Measurements from ENCODE around the gene ZNF333. TPM values are rescaled to one million over a fixed set of nuclear protein-coding genes. Genes with fewer than 3 reads are reported as not detected.
A peak's percentile ranks its signal among the peaks of the same experiment; 100 is the strongest.

The ZNF333 gene
- total RNA-seq, result 19.9 TPM

DNA sequence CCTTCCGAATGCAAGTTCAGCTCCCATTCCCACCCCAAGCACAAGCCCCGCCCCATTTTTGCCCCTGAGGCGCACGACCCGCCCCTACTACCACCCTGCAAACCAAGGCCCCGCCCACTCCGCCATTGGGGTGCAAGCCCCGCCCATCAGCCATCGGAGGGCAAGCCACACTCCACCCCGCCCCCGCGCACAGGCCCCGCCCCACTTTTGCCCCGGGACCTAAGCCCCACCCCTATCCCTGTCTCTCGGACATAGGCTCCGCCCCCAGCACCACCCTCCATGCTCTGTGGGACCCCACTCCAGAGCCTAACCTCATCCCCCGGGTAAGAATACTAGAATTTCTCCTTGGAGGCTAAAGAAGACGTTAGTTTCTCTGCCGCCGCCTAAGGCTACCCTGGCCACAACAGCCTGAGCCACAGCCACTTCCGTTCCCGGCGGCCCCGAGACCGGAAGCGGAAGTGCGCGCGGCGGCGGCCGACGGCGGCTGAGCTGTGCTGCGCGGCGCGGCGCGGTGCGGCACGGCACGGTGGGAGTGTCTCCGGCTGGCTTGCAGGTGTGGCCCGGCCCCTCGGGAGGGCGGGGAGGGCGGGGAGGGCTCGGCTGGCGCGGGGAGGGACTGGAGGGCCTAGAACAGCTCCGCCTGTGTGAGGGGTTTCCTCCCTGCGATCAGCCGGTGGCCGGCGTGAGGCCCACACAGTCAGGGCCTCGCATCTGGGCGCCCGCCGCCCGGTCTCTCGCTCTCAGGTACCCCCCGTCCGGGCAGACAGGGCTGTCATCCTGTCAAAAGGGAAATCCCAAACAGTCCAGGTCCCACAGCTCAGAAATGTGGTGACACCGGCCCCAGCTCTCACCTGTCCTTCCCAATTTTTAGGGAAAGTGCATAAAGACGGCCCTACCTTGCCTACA is at the start of gene ZNF333:
TSS of gene ZNF333 (plus strand) at position 451 of the 906 bp plus-strand sequence. CDS start 3,444 bp downstream, outside the sequence.
- intact Hi-C loops (cut with DNase I), result no loop called here

DNA sequence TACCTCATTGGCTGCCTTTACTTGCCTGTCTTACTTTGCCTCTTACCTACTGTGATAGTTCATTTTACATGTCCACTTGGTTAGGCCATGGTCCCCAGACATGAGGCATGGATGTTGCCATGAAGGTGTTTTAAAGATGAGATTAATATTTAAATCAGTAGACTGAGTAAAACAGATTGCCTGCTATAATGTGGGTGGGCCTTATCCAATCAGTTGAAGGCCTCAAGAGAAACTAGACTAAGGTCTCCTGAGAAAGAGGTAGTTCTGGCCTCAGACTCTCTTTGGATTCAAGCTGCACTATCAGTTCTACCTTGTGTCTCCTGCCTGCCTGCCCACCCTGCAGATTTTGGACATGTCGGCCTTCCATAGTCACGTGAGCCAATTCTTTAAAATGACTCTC is 41.3 kb upstream of the ZNF333 start:
- intact Hi-C loops (cut with DNase I), result no loop called here
- Histone ChIP-seq H3K4me1 (no peaks in the 10 kb centered on the region), H3K9me3 (no peaks in the 10 kb centered on the region), H3K27me3 (no peaks in the 10 kb centered on the region), H3K36me3 (no peaks in the 10 kb centered on the region), H3K27ac (no peak overlapping the region), H3K4me3 (no peak overlapping the region)
- DNase-seq (ENCODE audit: extremely low spot score in 2 of 2), result no peak
- no peak for TF ChIP-seq POLR2A (IDR thresholded peaks at IDR 0.05)
- TF ChIP-seq CTCF (IDR thresholded peaks at IDR 0.05), result no peak
- TF ChIP-seq POLR2AphosphoS5 (IDR thresholded peaks at IDR 0.05; ENCODE audit: insufficient read depth in 1 of 2, low read depth in 1 of 2), result no peak

More for the DNA sequence above, at the start of gene ZNF333:
- Histone ChIP-seq H3K36me3 (peaks cover 0 to 7% of the 10 kb centered on the region in 2 donors), H3K4me3 (peak within 1 kb of the TSS; percentile 68 to 97), H3K4me1 (peaks cover 20% of the 10 kb centered on the region), H3K27me3 (no peaks in the 10 kb centered on the region), H3K9me3 (no peaks in the 10 kb centered on the region), H3K27ac (peak within 1 kb of the TSS; percentile 97)
- peak in 1 of 2 donors; percentile 91 for DNase-seq (ENCODE audit: extremely low spot score in 2 of 2)
- TF ChIP-seq POLR2AphosphoS5 (IDR thresholded peaks at IDR 0.05; ENCODE audit: insufficient read depth in 1 of 2, low read depth in 1 of 2) (peak in 1 of 2 donors; percentile 62), POLR2A (IDR thresholded peaks at IDR 0.05) (peak in 1 of 2 donors; percentile 54), CTCF (IDR thresholded peaks at IDR 0.05) (no peak)

- no peak overlapping the region for H3K4me3 ChIP-seq
- intact Hi-C loops (cut with DNase I), result no loop called here
- H3K9me3 ChIP-seq, result no peaks in the 10 kb centered on the region
- no peak for DNase-seq (ENCODE audit: extremely low spot score in 2 of 2)
- H3K36me3 ChIP-seq, result no peaks in the 10 kb centered on the region
- H3K27ac ChIP-seq, result no peak overlapping the region
- no peaks in the 10 kb centered on the region for H3K4me1 ChIP-seq
- no peaks in the 10 kb centered on the region for H3K27me3 ChIP-seq
- TF ChIP-seq CTCF (IDR thresholded peaks at IDR 0.05) (no peak), POLR2AphosphoS5 (IDR thresholded peaks at IDR 0.05; ENCODE audit: insufficient read depth in 1 of 2, low read depth in 1 of 2) (no peak), POLR2A (IDR thresholded peaks at IDR 0.05) (no peak)
Observed at GRCh38 chr19:14649020-14649419, 40.8 kb upstream of the ZNF333 start.

DNA sequence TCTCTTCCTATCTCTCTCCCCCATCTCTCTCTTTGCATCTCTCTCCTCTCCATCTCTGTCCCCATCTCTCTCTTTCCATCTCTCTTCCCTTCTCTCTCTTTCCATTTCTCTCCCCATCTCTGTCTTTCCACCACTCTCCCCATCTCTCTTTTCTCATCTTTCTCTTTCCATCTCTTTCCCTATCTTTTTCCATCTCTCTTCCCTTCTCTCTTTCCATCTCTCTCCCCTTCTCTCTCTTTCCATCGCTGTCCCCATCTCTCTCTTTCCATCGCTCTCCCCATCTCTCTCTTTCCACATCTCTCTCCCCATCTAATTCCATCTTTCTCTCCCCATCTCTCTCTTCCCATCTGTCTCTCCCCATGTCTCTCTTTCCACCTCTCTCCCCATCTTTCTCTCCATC is 39.7 kb upstream of the ZNF333 start:
- intact Hi-C loops (cut with DNase I), result no loop called here

GRCh38 chr19:14654786-14655560 is 34.9 kb upstream of the ZNF333 start:
- intact Hi-C loops (cut with DNase I), result no loop called here
- Histone ChIP-seq H3K27ac (no peak overlapping the region), H3K4me3 (no peak overlapping the region), H3K27me3 (no peaks in the 10 kb centered on the region), H3K36me3 (no peaks in the 10 kb centered on the region), H3K4me1 (no peaks in the 10 kb centered on the region), H3K9me3 (no peaks in the 10 kb centered on the region)
- DNase-seq (ENCODE audit: extremely low spot score in 2 of 2), result no peak
- TF ChIP-seq CTCF (IDR thresholded peaks at IDR 0.05), result no peak
- no peak for TF ChIP-seq POLR2AphosphoS5 (IDR thresholded peaks at IDR 0.05; ENCODE audit: insufficient read depth in 1 of 2, low read depth in 1 of 2)
- TF ChIP-seq POLR2A (IDR thresholded peaks at IDR 0.05), result no peak

More for the DNA sequence above, 39.7 kb upstream of the ZNF333 start:
- H3K9me3 ChIP-seq, result no peaks in the 10 kb centered on the region
- H3K4me3 ChIP-seq, result no peak overlapping the region
- TF ChIP-seq POLR2A (IDR thresholded peaks at IDR 0.05), result no peak
- H3K27ac ChIP-seq, result no peak overlapping the region
- no peak for DNase-seq (ENCODE audit: extremely low spot score in 2 of 2)
- no peaks in the 10 kb centered on the region for H3K27me3 ChIP-seq
- no peaks in the 10 kb centered on the region for H3K4me1 ChIP-seq
- no peaks in the 10 kb centered on the region for H3K36me3 ChIP-seq
